Sigmoid colon (tissue), 7 donors: ENCODE results near the gene CLCN1. TPM values are rescaled to one million over a fixed set of nuclear protein-coding genes. Genes with fewer than 3 reads are reported as not detected.
A peak's percentile ranks its signal among the peaks of the same experiment; 100 is the strongest.

Source experiments
- DNase-seq: peaks from one replicate; pipeline ENCODE4 v3.0.0-alpha.2; 2019
- H3K27ac ChIP-seq, 4 donors: fragments of 200-600 bp; sonication (generic); one replicate each; pipeline ENCODE4 v1.5.1; 2016 to 2019; ENCODE audit warnings: mild to moderate bottlenecking in 1 of 4
- H3K27me3 ChIP-seq, 3 donors: fragments of 200-600 bp; sonication (generic); one replicate each; pipeline ENCODE4 v1.5.1; 2019; ENCODE audit warnings: mild to moderate bottlenecking in 1 of 3
- H3K36me3 ChIP-seq, 4 donors: fragments of 200-600 bp; sonication (generic); one replicate each; pipeline ENCODE4 v1.5.1; 2016 to 2019
- H3K4me1 ChIP-seq, 4 donors: fragments of 200-600 bp; sonication (generic); one replicate each; pipeline ENCODE4 v1.5.1; 2017 to 2019
- H3K4me3 ChIP-seq, 4 donors: fragments of 200-600 bp; sonication (generic); one replicate each; pipeline ENCODE4 v1.5.1; 2017 to 2019; ENCODE audit warnings: mild to moderate bottlenecking in 2 of 4, moderate library complexity in 1 of 4
- H3K9me3 ChIP-seq, 4 donors: fragments of 200-600 bp in 3 of 4; sonication (generic) in 3 of 4; one replicate each; pipeline versions ENCODE4 v1.5.1 to v1.6.1; 2013 to 2019
- CTCF ChIP-seq, 4 experiments: fragments of 450-650 bp in 3 of 4; fragments of 200-600 bp in 1 of 4; IDR thresholded peaks; one replicate each; pipeline ENCODE4 v1.5.1; 2016 to 2019; ENCODE audit warnings: antibody characterized with exemption in 4 of 4, mild to moderate bottlenecking in 3 of 4, moderate library complexity in 2 of 4
- EP300 ChIP-seq, 4 donors: sonication (generic); formaldehyde crosslinking; IDR thresholded peaks; one replicate each; pipeline ENCODE4 v1.6.1; 2017; ENCODE audit warnings: antibody characterized with exemption in 4 of 4
- POLR2A ChIP-seq, 2 donors: fragments of 450-650 bp; IDR thresholded peaks; one replicate each; pipeline ENCODE4 v1.6.1; 2016; ENCODE audit warnings: antibody characterized with exemption in 2 of 2, mild to moderate bottlenecking in 2 of 2, moderate library complexity in 2 of 2
- POLR2AphosphoS5 ChIP-seq, 4 donors: sonication (generic); formaldehyde crosslinking; IDR thresholded peaks; one replicate each; pipeline ENCODE4 v1.6.1; 2017; ENCODE audit warnings: antibody characterized with exemption in 4 of 4
- WGBS, 2 donors: extraction: QIAGEN DNeasy Blood & Tissue Kit; methylation state at CpG; one replicate each; pipeline ENCODE4 v1.1.7; 2013; 5-methylcytosine and 5-hydroxymethylcytosine counted together
- intact Hi-C: fragments of 100-400 bp; cut with DNase I; formaldehyde crosslinking; loops from one replicate; pipeline ENCODE4 v1.15.1; 2023
- polyA plus RNA-seq, 3 donors: library from polyadenylated mRNA; stranded (reverse); fragments of 200-250 nt; gene quantifications; one replicate each; pipeline ENCODE4 v1.2.3, GENCODE V29; 2013
- total RNA-seq, 4 donors: library from RNA; depleted of rRNA; stranded (reverse); fragments of >200 nt; gene quantifications; one replicate each; pipeline ENCODE4 v1.1.0, GENCODE V29; 2016
- donor health status: healthy with polysubstance abuse.
- donor health status: Bipolar disorder and iron deficiency.
- donor health status: healthy.

The CLCN1 gene
- total and polyA plus RNA-seq, 7 donors, result 0.14 to 0.15 TPM; not detected in 5

GRCh38 chr7:143394777-143395176 is 78.9 kb downstream of the CLCN1 start:
- H3K9me3 ChIP-seq, result no peaks in the 10 kb centered on the region
- H3K4me1 ChIP-seq, result peaks cover 0 to 41% (median 38%) of the 10 kb centered on the region in 4 donors
- H3K36me3 ChIP-seq, result peaks cover 9 to 28% (median 14%) of the 10 kb centered on the region in 4 donors
- H3K4me3 ChIP-seq, result no peak overlapping the region
- intact Hi-C loops, result no loop called here
- WGBS, 2 donors, result 82 to 87% methylated on average over 6 of the region's 6 CpGs
- DNase-seq, result peak; percentile 64
- H3K27ac ChIP-seq, result no peak overlapping the region
- TF ChIP-seq POLR2A (IDR thresholded peaks at IDR 0.05) (no peak), CTCF (IDR thresholded peaks at IDR 0.05) (no peak), POLR2AphosphoS5 (IDR thresholded peaks at IDR 0.05) (no peak), EP300 (IDR thresholded peaks at IDR 0.05) (no peak)
- H3K27me3 ChIP-seq, result no peaks in the 10 kb centered on the region

GRCh38 chr7:143395187-143396149 is 79.6 kb downstream of the CLCN1 start:
- H3K4me1 ChIP-seq, result peaks cover 0 to 34% (median 31%) of the 10 kb centered on the region in 4 donors
- 67 to 76% methylated on average over 21 of the region's 21 CpGs for WGBS, 2 donors

GRCh38 chr7:143396182-143396581 is 80.3 kb downstream of the CLCN1 start:
- no peak for DNase-seq
- peak overlapping the region in 1 of 4 donors; percentile 4 for H3K27ac ChIP-seq
- TF ChIP-seq CTCF (IDR thresholded peaks at IDR 0.05) (no peak), POLR2A (IDR thresholded peaks at IDR 0.05) (no peak), POLR2AphosphoS5 (IDR thresholded peaks at IDR 0.05) (no peak), EP300 (IDR thresholded peaks at IDR 0.05) (no peak)
- no peaks in the 10 kb centered on the region for H3K27me3 ChIP-seq
- H3K9me3 ChIP-seq, result no peaks in the 10 kb centered on the region
- intact Hi-C loops, result no loop called here
- 82 to 83% methylated on average over 7 of the region's 7 CpGs for WGBS, 2 donors
- peaks cover 0 to 27% (median 24%) of the 10 kb centered on the region in 4 donors for H3K4me1 ChIP-seq
- H3K4me3 ChIP-seq, result no peak overlapping the region
- H3K36me3 ChIP-seq, result peaks cover 0 to 14% (median under 1%) of the 10 kb centered on the region in 4 donors

More at GRCh38 chr7:143395187-143396149, 79.6 kb downstream of the CLCN1 start:
- H3K36me3 ChIP-seq, result peaks cover 4 to 21% (median 7%) of the 10 kb centered on the region in 4 donors
- no peaks in the 10 kb centered on the region for H3K27me3 ChIP-seq
- DNase-seq, result peak; percentile 68
- TF ChIP-seq CTCF (IDR thresholded peaks at IDR 0.05) (peak in 1 of 4 experiments; percentile 22), EP300 (IDR thresholded peaks at IDR 0.05) (no peak), POLR2A (IDR thresholded peaks at IDR 0.05) (no peak)
- H3K27ac ChIP-seq, result peak overlapping the region in 1 of 4 donors; percentile 4
- no peaks in the 10 kb centered on the region for H3K9me3 ChIP-seq
- intact Hi-C loops, result no loop called here
- H3K4me3 ChIP-seq, result no peak overlapping the region

GRCh38 chr7:143396625-143397556 is 81.0 kb downstream of the CLCN1 start:
- WGBS, 2 donors, result 89 to 93% methylated on average over 28 of the region's 28 CpGs
- DNase-seq, result peak; percentile 65
- Histone ChIP-seq H3K4me3 (no peak overlapping the region), H3K36me3 (peaks cover 0 to 7% (median 0%) of the 10 kb centered on the region in 4 donors), H3K27me3 (no peaks in the 10 kb centered on the region), H3K9me3 (no peaks in the 10 kb centered on the region), H3K4me1 (peaks cover 0 to 20% (median 17%) of the 10 kb centered on the region in 4 donors), H3K27ac (no peak overlapping the region)
- TF ChIP-seq POLR2AphosphoS5 (IDR thresholded peaks at IDR 0.05), result no peak
- no peak for TF ChIP-seq EP300 (IDR thresholded peaks at IDR 0.05)
- TF ChIP-seq POLR2A (IDR thresholded peaks at IDR 0.05), result no peak
- TF ChIP-seq CTCF (IDR thresholded peaks at IDR 0.05), result no peak
- intact Hi-C loops, result no loop called here
